Midbrain (tissue), 1 donor: ENCODE measurements around the gene FERMT2.

Source experiments
- DNase-seq: peaks from one replicate; lab custom pipeline; 2025; lab: John Stamatoyannopoulos, UW

The FERMT2 gene

GRCh38 chr14:52862632-52863333 is 88.1 kb downstream of the FERMT2 start:
- no peak for DNase-seq

GRCh38 chr14:52861403-52861802 is 89.4 kb downstream of the FERMT2 start:
- DNase-seq, result no peak

GRCh38 chr14:52860910-52861309 is 89.9 kb downstream of the FERMT2 start:
- no peak for DNase-seq

DNA sequence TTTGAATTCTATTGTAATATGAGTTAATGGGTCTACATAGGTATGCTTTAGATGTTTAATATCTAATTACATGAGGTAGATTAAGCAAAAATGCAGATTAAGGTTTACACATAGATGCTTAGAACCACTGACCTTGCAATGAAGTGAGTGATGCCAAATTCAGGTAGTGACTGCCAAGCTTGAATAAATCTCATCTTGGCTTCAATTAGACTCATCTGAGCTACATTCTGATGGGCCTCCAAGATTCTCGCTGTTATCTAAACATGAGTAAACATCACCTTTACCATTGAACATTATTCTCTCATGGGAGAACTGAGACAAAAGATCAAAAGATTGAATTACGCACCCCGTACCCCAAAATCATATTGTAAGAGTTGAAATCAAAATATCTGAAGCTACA is 90.6 kb downstream of the FERMT2 start:
- no peak for DNase-seq

- no peak for DNase-seq
Observed at GRCh38 chr14:52856139-52856538, 94.7 kb downstream of the FERMT2 start.

DNA sequence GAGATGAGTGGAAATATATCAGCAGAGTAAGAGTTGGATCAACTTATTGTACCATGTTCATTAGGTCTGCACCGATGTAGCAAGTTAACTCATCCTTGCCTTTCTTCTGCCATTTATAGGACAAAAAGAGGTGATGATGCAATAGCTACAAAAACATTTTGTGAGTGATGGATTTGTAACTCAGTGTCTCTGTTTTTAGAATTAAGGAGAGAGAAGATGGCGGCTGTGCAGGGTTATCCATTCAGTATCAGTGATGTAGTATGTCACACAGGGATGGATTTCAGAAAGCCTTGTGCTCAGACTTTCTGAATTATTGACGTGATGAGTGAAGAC is 97.4 kb downstream of the FERMT2 start:
- DNase-seq, result no peak

DNA sequence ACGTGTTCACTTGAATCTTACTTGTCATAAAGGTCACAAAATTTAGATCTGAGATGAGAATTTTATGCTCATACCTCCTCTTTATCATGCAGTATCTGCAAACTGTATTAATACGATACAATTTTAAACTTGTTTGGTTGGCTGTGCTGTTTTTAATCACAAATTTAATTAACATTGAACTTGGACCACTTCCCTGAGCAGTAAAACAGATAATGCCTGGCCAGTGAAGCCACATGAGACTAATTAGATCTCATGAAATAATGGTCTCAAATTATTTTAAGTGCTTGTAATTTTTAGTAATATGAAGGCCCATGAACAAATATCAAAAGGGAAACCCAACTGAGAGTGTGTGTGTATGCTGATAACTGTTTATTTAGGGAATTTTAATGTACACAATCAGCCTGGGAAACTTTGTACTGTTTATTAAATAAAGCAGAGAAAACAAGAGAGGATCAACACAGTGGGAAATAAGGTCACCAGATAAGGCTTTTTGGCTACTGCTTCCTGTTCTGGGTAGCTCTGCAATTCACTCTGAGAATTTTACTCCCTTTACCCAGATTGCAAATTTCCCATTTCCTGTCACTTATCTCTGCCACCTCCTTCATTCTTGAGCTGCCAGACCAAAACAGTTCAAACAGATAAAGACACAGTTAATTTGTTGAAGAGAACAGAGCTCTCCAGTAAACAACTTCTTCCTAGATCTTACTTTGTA is 97.9 kb downstream of the FERMT2 start:
- no peak for DNase-seq

GRCh38 chr14:52850451-52850909 is 100.4 kb downstream of the FERMT2 start:
- no peak for DNase-seq

DNA sequence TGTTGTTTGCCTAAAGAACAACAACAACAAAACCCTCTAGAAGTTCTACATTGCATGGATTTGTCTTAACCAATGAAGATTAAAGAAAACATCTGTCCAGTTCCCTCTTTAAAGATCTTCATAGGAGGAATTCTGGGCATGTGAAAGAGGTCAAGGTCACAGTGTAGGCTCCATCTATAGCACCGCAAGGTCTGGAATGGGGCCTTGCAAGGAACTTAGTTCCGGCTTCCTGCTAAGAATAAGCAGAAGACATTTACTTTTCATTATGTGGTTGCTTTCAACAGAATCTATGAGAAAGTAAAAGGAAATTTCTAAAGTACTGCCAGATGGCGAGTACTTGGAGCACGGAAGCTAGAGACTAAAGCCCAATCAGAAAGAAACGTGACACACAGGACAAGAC is 102.2 kb downstream of the FERMT2 start:
- no peak for DNase-seq

DNA sequence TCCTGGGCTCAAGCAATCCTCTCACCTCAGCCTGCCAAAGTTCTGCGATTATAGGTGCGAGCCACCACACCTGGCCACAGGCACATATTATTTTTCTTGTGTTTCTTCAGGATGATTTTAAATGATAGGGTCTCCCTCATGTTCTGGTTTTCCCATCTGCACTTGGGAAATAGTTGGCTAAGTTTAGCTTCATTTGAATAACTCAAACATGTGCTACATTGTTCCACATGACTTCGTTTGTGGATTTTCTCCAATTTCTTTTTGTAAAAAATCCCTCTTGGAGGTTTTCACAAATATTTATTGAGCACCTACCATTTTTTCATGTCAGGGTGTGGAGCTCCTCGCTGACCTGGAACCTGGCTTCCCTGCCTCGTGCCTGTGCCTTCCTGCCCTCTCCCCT is 104.3 kb downstream of the FERMT2 start:
- no peak for DNase-seq

GRCh38 chr14:52845081-52845480 is 105.8 kb downstream of the FERMT2 start:
- DNase-seq, result no peak

DNA sequence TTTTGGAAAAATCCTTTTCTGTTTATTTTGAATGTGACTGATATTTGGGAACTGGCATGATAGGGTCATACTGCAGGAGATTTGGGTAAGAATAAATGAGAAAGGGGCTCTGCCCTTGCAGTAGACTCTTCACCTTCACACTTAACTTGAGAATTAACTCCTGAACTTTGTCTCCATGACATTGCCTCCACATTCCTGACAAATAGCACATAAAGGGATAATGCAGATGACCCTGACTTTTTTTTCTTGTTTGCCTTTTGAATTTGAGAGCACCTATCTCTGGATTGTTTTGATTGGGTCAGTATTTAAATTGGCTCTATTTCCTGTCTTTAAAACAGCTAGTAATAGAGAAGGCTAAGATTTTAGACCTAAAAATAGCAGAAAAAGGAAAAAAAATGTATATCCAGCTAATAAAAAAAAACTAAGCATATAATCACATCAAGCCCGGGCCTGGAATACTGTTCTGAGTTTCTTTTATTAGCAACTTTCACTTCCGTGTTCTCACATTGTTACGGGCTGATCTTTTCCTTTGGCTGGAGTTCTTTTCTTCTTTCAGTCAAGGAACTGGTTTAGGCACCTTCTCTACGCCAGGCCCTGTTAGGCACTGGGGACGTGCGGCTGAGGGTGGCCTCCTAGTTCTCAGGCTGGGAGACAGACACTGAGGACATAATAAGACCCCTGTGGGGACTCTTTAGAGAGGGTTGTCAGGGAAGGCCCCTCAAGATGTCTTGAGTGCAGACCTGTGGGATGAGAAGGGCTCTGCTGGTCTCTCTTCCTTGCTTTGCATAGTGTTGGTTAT is 106.4 kb downstream of the FERMT2 start:
- peak; percentile 28 for DNase-seq

DNA sequence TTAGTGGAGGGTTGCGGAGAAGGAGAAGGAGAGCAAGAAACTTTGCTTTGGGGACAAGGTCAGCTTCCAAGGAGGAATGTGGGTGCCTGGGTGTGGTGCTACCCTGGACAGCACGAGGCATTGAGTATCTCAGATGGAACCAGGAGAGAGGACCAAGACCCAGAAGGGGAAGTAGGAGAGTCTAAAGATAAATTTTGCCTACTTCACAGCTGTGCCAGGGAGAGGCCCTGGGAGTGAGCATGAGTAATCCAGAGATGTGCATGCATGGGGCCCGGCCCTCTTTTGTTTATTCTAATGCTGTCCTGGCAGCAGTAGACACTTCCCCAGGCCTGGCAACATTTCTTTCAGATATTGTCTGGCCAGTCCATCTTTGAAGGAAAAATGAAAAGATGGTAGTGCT is 110.0 kb downstream of the FERMT2 start:
- peak; percentile 44 for DNase-seq

DNA sequence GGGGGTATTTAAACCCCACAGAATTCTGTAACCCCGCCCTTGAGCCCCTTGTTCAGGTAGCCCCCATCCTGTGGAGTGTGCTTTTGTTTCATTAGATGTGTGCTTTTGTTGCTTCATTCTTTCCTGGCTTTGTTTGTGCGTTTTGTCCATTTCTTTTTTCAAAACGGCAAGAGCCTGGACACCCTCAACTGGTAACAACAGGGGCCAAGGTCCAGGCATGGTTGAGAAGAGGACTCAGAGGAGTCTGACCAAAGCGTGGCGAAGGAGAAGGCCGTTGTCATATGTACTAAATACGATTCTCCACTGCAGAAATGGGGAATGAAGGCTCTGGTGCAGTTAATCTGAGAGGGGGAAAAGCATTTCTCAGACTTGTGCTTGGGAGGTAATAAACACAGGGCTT is 113.4 kb downstream of the FERMT2 start:
- no peak for DNase-seq

GRCh38 chr14:52836063-52836462 is 114.8 kb downstream of the FERMT2 start:
- no peak for DNase-seq

DNA sequence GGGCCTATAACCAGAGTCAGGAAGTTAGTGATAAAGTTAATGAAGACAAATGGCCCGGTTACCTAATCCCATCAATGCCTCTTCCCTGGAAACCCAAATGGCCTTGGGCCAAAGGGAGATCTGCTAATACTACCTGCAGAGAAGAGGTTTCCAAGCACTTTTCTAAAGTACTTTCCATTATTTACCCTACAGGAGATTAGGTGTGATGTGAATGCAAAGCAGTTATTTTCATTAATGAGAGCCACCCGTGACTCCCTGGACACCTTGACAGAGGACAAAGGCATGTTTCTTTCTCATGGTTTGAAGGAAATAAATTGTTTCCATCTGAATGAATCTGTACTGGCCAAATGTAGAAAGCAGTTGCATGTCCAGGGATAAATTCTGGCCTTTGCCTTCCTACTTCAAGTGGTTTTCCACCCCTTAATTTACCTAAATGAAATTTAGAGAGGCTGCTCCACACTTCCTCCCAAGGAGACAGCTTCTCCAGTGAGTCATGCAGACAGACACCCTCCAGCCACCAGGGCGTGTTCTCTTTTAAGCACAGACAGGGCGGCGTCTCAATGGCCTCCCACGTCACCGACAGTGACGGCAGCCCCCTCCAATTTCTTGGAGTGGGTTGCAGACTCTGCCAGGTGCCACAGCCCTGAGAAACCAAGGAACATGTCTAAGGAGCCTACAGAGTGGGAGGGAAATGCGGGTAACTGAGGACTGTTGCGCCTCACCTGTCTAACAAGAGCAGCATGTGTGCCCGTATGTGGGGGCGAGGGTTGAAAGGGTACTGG is 115.5 kb downstream of the FERMT2 start:
- DNase-seq, result no peak

DNA sequence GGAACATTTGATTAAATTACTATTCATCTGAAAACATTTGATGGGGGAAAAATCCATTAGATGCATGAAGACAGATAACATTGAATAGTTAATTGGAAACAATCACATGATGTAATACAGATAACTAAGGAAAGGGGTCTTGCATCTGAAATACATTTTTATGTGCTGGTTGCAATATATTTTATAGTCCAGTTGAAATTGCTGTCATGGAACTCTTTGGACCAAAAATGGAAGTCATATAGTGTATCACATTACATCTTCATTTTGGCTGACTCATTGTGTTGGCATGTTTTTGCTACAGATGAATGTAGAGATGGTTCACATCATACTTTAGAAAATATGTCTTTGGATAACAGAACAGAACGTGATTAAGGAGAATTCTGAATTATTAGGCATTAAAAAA is 116.4 kb downstream of the FERMT2 start:
- DNase-seq, result no peak

GRCh38 chr14:52833891-52834290 is 117.0 kb downstream of the FERMT2 start:
- no peak for DNase-seq

- DNase-seq, result no peak
Observed at GRCh38 chr14:52829527-52830185, 121.2 kb downstream of the FERMT2 start.

DNA sequence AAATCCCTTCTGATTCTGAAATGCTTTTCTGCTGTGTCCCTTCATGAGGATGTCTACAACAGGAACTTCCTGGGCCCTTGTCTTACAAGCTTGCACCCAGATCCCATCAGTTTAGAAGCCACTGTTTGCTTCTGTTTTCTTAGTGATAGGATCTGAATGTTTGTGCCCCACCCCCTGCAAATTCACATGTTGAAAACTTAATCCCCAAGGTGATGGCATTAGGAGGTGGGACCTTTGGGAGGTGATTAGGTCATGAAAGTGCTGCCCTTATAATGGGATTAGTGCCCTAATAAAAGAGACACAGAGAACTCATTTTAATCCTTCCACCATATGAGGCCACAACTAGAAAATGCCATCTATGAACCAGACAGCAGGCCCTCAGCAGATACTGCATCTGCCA is 123.4 kb downstream of the FERMT2 start:
- DNase-seq, result no peak

DNA sequence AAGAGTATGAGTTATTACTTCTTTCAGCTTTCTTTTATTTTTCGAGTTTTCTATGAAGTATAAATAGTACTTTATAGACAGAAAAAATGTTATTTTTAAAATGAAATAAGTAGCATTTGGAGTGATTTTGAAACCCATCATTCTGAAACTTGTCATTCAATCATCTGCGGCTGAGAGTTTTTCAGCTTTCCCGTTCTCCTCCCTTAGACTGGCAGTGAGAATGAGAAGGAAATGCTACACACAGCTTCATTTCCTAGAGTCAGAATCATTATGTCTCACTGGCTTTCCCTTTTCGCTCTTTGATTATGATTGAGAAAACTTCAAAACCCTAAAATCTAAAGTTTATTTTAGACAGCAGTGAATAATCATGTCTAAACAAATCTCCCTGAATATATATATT is 125.8 kb downstream of the FERMT2 start:
- DNase-seq, result no peak

- no peak for DNase-seq
Observed at GRCh38 chr14:52824462-52824861, 126.4 kb downstream of the FERMT2 start.
